Gastrocnemius medialis (tissue), 4 donors: ENCODE results near the gene ANKRD2. TPM values are rescaled to one million over a fixed set of nuclear protein-coding genes. Genes with fewer than 3 reads are reported as not detected.
A peak's percentile ranks its signal among the peaks of the same experiment; 100 is the strongest.

Source experiments
- ATAC-seq, 2 donors: fragments of 150-250 bp; one replicate each; pipeline ENCODE4 v1.9.1; 2016
- DNase-seq, 2 donors: peaks; one replicate each; pipeline ENCODE4 v3.0.0-alpha.2; 2019
- H3K27ac ChIP-seq, 4 donors: fragments of 200-600 bp; sonication (generic); 1 replicate in 1 of 4; 2 replicates in 3 of 4; pipeline ENCODE4 v1.5.1; 2016 to 2018; ENCODE audit warnings: mild to moderate bottlenecking in 2 of 4, moderate library complexity in 1 of 4
- H3K27me3 ChIP-seq, 3 donors: fragments of 200-600 bp; sonication (generic) in 2 of 3; 1 replicate in 1 of 3; 2 replicates in 2 of 3; pipeline versions ENCODE4 v1.5.1 to v1.6.0; 2016 to 2019; ENCODE audit warnings: mild to moderate bottlenecking in 1 of 3, moderate library complexity in 1 of 3
- H3K36me3 ChIP-seq, 2 donors: fragments of 200-600 bp; sonication (generic) in 1 of 2; one replicate each; pipeline ENCODE4 v1.5.1; 2017 to 2018
- H3K4me1 ChIP-seq, 2 donors: fragments of 200-600 bp; sonication (generic) in 1 of 2; one replicate each; pipeline ENCODE4 v1.5.1; 2016 to 2017; ENCODE audit warnings: mild to moderate bottlenecking in 2 of 2
- H3K4me3 ChIP-seq, 4 donors: fragments of 200-600 bp; sonication (generic) in 3 of 4; 1 replicate in 1 of 4; 2 replicates in 3 of 4; pipeline ENCODE4 v1.5.1; 2016 to 2019; ENCODE audit warnings: mild to moderate bottlenecking in 2 of 4
- H3K9me3 ChIP-seq, 3 donors: fragments of 200-600 bp; sonication (generic) in 2 of 3; 1 replicate in 1 of 3; 2 replicates in 2 of 3; pipeline ENCODE4 v1.5.1; 2016 to 2019
- POLR2A ChIP-seq, 2 donors: fragments of 450-650 bp; IDR thresholded peaks; one replicate each; pipeline ENCODE4 v1.6.1; 2017; ENCODE audit warnings: antibody characterized with exemption in 2 of 2, mild to moderate bottlenecking in 2 of 2, moderate library complexity in 2 of 2
- in situ Hi-C, 4 donors: fragments of 200-750 bp; cut with MboI; loops; one replicate each; pipeline versions ENCODE4 v1.15.0 to v1.8.0; 2017; ENCODE audit warnings: low sequenced_read_pairs in 4 of 4
- intact Hi-C: fragments of 100-400 bp; cut with DNase I; formaldehyde crosslinking; loops from one replicate; pipeline ENCODE4 v1.15.1; 2023; ENCODE audit warnings: low total_unique reads
- total RNA-seq, 4 donors: library from RNA; depleted of rRNA; stranded (reverse); fragments of >200 nt; gene quantifications; one replicate each; pipeline versions ENCODE4 v1.1.0 to v1.2.3, GENCODE V29; 2016
- TF ChIP-seq, protein P1 (sequence below), 5 experiments: fragments of 450-650 bp in 3 of 5; fragments of 200-600 bp in 2 of 5; sonication (generic) in 2 of 5; IDR thresholded peaks in 4 of 5; conservative IDR thresholded peaks in 1 of 5; 1 replicate in 4 of 5; 2 replicates in 1 of 5; pipeline ENCODE4 v1.5.1; 2016 to 2019; ENCODE audit warnings: antibody characterized with exemption in 5 of 5, mild to moderate bottlenecking in 3 of 5, moderate library complexity in 3 of 5

The ANKRD2 gene
- total RNA-seq, 4 donors from 2014 or later, result 105 to 1,024 (median 853) TPM

DNA sequence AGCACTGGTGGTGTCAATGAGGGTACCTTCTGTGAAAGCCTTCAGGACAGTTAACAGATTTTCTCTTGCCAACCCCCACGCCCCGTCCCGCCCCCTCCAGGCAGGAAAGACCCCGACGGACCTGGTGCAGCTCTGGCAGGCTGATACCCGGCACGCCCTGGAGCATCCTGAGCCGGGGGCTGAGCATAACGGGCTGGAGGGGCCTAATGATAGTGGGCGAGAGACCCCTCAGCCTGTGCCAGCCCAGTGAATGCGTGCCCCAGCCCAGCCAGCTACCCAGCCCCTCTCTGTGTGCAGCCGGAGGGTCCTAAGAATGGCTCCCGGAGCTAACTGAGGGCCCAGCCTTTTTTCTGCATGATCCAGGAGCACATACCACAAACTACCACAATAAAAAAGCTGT, 10.9 kb downstream of the ANKRD2 start:
- Histone ChIP-seq H3K27ac (peak overlapping the region; percentile 83 to 94 (median 92)), H3K4me3 (no peak overlapping the region), H3K4me1 (peaks cover 6 to 24% of the 10 kb centered on the region in 2 donors), H3K36me3 (peaks cover 0 to 6% of the 10 kb centered on the region in 2 donors), H3K27me3 (no peaks in the 10 kb centered on the region), H3K9me3 (no peaks in the 10 kb centered on the region)
- ATAC-seq (no peak), DNase-seq (no peak)
- TF ChIP-seq POLR2A (IDR thresholded peaks at IDR 0.05), result no peak
- TF ChIP-seq, protein P1, sequence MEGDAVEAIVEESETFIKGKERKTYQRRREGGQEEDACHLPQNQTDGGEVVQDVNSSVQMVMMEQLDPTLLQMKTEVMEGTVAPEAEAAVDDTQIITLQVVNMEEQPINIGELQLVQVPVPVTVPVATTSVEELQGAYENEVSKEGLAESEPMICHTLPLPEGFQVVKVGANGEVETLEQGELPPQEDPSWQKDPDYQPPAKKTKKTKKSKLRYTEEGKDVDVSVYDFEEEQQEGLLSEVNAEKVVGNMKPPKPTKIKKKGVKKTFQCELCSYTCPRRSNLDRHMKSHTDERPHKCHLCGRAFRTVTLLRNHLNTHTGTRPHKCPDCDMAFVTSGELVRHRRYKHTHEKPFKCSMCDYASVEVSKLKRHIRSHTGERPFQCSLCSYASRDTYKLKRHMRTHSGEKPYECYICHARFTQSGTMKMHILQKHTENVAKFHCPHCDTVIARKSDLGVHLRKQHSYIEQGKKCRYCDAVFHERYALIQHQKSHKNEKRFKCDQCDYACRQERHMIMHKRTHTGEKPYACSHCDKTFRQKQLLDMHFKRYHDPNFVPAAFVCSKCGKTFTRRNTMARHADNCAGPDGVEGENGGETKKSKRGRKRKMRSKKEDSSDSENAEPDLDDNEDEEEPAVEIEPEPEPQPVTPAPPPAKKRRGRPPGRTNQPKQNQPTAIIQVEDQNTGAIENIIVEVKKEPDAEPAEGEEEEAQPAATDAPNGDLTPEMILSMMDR (IDR thresholded peaks at IDR 0.05 in 4 of 5, conservative IDR thresholded peaks at IDR 0.05 in 1 of 5), result no peak
- intact Hi-C loops, result no loop called here
- in situ Hi-C loops, result no loop called here

DNA sequence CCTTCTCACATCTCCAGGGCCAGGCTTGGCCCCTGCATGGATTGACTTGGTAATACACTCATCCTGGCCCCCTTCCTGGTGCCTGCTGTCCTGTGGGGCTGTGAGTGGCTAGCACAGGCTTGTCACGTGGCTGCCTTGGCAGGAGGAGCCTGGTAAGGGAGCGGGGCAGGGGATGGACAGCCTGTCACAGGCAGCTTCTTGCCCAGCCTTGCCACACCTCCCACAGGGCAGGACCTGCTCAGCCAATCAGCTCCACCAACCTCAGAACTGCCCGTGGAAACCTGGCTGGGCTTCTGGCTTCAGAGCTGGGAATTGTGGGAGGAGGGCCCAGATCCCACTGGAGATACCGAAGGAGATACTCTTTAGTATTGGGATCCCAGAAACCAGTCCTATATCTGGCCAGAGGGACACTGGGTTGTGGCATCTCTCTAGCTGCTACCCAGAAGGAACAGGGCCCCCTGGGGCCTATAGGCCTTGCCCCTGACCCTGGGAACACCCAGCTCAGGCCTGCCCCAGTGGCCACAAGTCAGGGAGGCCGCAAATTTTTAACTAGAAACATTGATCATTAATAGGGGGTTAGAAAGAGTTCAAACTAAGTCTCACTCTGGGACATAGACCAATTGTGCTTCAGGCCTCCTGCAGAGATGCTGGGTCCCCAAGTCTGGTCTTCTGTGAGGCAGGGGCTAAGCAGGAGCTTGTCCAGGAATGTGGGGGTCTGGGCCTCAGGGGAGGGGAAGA, 11.7 kb downstream of the ANKRD2 start, which contains the start of gene HOGA1:
TSS of gene HOGA1 (plus strand) at position 330 of the 738 bp plus-strand sequence. CDS start at position 645, 315 bp downstream.
- ATAC-seq (peak; percentile 93 to 95), DNase-seq (peak; percentile 93 to 96)
- TF ChIP-seq, protein P1 (IDR thresholded peaks at IDR 0.05 in 4 of 5, conservative IDR thresholded peaks at IDR 0.05 in 1 of 5), result no peak
- TF ChIP-seq POLR2A (IDR thresholded peaks at IDR 0.05), result peak in 1 of 2 donors; percentile 54
- peak within 1 kb of the TSS in 1 of 4 donors; percentile 31 for H3K4me3 ChIP-seq
- H3K36me3 ChIP-seq, result no peaks in the 10 kb centered on the region
- in situ Hi-C loops, result no loop called here
- intact Hi-C loops, result no loop called here
- peak within 1 kb of the TSS; percentile 83 to 94 (median 92) for H3K27ac ChIP-seq
- peaks cover 6 to 24% of the 10 kb centered on the region in 2 donors for H3K4me1 ChIP-seq
- H3K9me3 ChIP-seq, result no peaks in the 10 kb centered on the region
- no peaks in the 10 kb centered on the region for H3K27me3 ChIP-seq

DNA sequence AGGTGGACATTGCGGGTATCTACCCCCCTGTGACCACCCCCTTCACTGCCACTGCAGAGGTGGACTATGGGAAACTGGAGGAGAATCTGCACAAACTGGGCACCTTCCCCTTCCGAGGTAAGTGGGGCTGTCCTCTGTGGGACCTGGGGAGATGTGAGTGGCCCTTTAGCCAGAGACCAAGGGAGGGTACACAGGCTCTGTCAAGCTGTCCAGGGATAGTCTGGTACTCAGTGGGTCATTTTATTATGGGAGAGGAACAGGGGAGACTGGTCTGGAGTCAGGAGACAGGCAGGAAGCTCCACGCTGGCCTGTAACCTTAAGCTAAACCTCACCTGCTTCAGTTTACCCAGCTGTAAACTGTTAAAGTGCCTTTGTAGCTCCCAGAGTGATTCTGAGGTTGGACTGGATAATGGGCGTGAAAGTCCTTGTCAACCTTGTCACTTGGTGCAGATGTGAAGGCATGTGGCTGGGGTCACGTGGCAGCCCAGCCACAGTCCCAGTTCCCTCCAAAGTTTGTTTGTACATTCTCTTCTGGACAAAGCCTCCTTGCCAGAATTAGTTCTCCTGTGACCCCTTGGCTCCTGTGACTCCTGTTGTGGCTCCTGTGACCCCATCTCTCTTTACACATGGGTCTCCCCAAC, 12.3 kb downstream of the ANKRD2 start:
- DNase-seq (no peak), ATAC-seq (peak in 1 of 2 donors; percentile 40)
- Histone ChIP-seq H3K27me3 (no peaks in the 10 kb centered on the region), H3K4me3 (peak overlapping the region in 1 of 4 donors; percentile 31), H3K36me3 (no peaks in the 10 kb centered on the region), H3K4me1 (peaks cover 6 to 24% of the 10 kb centered on the region in 2 donors), H3K9me3 (no peaks in the 10 kb centered on the region), H3K27ac (peak overlapping the region; percentile 83 to 94 (median 92))
- in situ Hi-C loops, result no loop called here
- intact Hi-C loops, result no loop called here
- TF ChIP-seq, protein P1 (IDR thresholded peaks at IDR 0.05 in 4 of 5, conservative IDR thresholded peaks at IDR 0.05 in 1 of 5), result no peak

DNA sequence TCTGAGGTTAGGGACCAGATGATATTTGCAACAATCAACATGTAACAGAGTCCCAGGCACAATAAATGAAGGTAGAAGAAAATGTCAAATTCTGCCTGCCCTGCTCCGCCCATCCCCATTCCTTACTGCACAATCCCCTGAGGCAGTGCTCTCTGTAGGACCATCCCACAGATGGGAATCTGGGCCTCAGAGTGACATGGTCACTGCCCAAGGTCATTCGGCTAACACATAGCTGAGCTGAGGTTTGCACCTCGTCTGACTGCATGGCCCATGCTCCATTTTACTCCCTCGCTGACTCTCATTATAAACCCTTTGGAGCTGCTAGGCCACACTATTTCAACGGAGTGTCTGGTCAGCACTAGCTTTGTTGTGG, 12.8 kb downstream of the ANKRD2 start:
- peaks cover 6 to 24% of the 10 kb centered on the region in 2 donors for H3K4me1 ChIP-seq
- TF ChIP-seq, protein P1 (IDR thresholded peaks at IDR 0.05 in 4 of 5, conservative IDR thresholded peaks at IDR 0.05 in 1 of 5), result no peak
- TF ChIP-seq POLR2A (IDR thresholded peaks at IDR 0.05), result no peak
- no peak for DNase-seq
- peak overlapping the region; percentile 83 to 94 (median 92) for H3K27ac ChIP-seq
- no peaks in the 10 kb centered on the region for H3K27me3 ChIP-seq
- no peak for ATAC-seq
- H3K4me3 ChIP-seq, result peak overlapping the region in 1 of 4 donors; percentile 8
- H3K9me3 ChIP-seq, result no peaks in the 10 kb centered on the region
- intact Hi-C loops (no loop called here), in situ Hi-C loops (no loop called here)
- no peaks in the 10 kb centered on the region for H3K36me3 ChIP-seq
